Endodermal cell (in vitro differentiated cells): ENCODE data around the gene NCCRP1. TPM values are rescaled to one million over a fixed set of nuclear protein-coding genes. Genes with fewer than 3 reads are reported as not detected.

Source experiments
- DNase-seq: peaks from one replicate; pipeline ENCODE4 v3.0.0-alpha.2; 2017
- H3K27ac ChIP-seq: 2 replicates; pipeline ENCODE4 v1.5.1; 2013; ENCODE audit warnings: mild to moderate bottlenecking, low read depth, low read length, moderate library complexity
- H3K27me3 ChIP-seq: 2 replicates; pipeline ENCODE4 v1.6.1; 2013; ENCODE audit warnings: mild to moderate bottlenecking, low read length, moderate library complexity; ENCODE audit not compliant: insufficient read depth, control insufficient read depth, poor library complexity, severe bottlenecking
- H3K36me3 ChIP-seq: 2 replicates; pipeline ENCODE4 v1.7.0; 2013; ENCODE audit warnings: mild to moderate bottlenecking, low read length, moderate library complexity; ENCODE audit not compliant: control insufficient read depth, insufficient read depth
- H3K4me1 ChIP-seq: one replicate; pipeline ENCODE4 v1.7.0; 2013; ENCODE audit warnings: low read length; ENCODE audit not compliant: control insufficient read depth, insufficient read depth
- H3K4me3 ChIP-seq: 2 replicates; pipeline ENCODE4 v1.5.1; 2013; ENCODE audit warnings: mild to moderate bottlenecking, low read length, moderate library complexity
- H3K9ac ChIP-seq: 2 replicates; pipeline ENCODE4 v1.6.1; 2013; ENCODE audit warnings: mild to moderate bottlenecking, low read length, moderate library complexity; ENCODE audit not compliant: poor library complexity, severe bottlenecking; ENCODE audit errors: extremely low read depth
- H3K9me3 ChIP-seq: 2 replicates; pipeline ENCODE4 v1.6.1; 2013; ENCODE audit warnings: mild to moderate bottlenecking, low read length, moderate library complexity; ENCODE audit not compliant: control insufficient read depth
- H3K27ac Mint-ChIP-seq: 2 replicates; pipeline ENCODE4 v1.8.0; 2020; ENCODE audit warnings: mixed read lengths
- H3K27me3 Mint-ChIP-seq: 2 replicates; pipeline ENCODE4 v1.8.0; 2021; ENCODE audit warnings: mild to moderate bottlenecking, mixed read lengths; ENCODE audit not compliant: insufficient read depth
- H3K36me3 Mint-ChIP-seq: 2 replicates; pipeline ENCODE4 v1.8.0; 2020; ENCODE audit warnings: low read depth, mixed read lengths
- H3K4me1 Mint-ChIP-seq: 2 replicates; pipeline ENCODE4 v1.8.0; 2020; ENCODE audit warnings: mixed read lengths
- H3K4me3 Mint-ChIP-seq: 2 replicates; pipeline ENCODE4 v1.8.0; 2020; ENCODE audit warnings: mild to moderate bottlenecking, moderate library complexity, mixed read lengths
- H3K9me3 Mint-ChIP-seq: 2 replicates; pipeline ENCODE4 v1.8.0; 2020; ENCODE audit warnings: mild to moderate bottlenecking, mixed read lengths
- WGBS, 2 experiments: methylation state at CpG; one replicate each; pipeline versions ENCODE4 v1.1.5 to v1.1.7; 2013; ENCODE audit warnings: missing lambda C conversion rate in 2 of 2, mixed read lengths in 1 of 2; ENCODE audit not compliant: insufficient coverage in 1 of 2, insufficient read length in 1 of 2; 5-methylcytosine and 5-hydroxymethylcytosine counted together
- total RNA-seq, 2 donors: library from RNA; stranded (reverse); fragmentation: NEBNext Ultra II Directional in 1 of 2; extraction: Animal tissue kit (Norgen Biotek cat#: 25700) in 1 of 2; gene quantifications; 2 replicates in 1 of 2; 3 replicates in 1 of 2; pipeline ENCODE4 v1.2.1, GENCODE V29; 2021
- TF ChIP-seq, protein P1 (sequence below): fragments of 200-600 bp; sonication (generic); conservative IDR thresholded peaks from 2 replicates; pipeline ENCODE4 v1.5.0; 2021; ENCODE audit warnings: antibody characterized with exemption, mild to moderate bottlenecking

NCCRP1 gene
- total RNA-seq, 2 donors from 2014 or later, result 0.40 to 0.53 TPM

DNA sequence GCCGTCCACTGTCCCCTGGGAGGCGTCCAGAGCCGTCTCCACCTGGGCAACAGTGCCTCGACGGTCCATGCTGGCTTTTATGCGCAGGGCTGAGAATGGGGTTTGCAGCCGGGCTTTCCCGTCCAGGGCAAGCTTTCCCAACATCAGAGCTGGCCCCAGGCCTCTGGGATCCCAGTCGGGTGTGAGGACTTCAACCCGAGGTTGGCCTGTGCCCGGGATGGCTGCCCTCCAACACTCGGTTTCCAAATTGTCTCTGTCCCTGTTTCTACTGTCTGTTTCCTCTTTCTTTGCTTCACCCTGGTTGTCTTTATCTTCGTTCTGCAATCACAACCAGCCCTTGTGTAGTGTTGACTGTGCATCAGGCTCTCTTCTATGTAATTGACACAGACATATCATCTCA, 52.0 kb downstream of the NCCRP1 start, which contains the start of gene IFNL4:
IFNL4 (minus strand) TSS at position 51 of the 400 bp plus-strand sequence.
- TF ChIP-seq, protein P1, sequence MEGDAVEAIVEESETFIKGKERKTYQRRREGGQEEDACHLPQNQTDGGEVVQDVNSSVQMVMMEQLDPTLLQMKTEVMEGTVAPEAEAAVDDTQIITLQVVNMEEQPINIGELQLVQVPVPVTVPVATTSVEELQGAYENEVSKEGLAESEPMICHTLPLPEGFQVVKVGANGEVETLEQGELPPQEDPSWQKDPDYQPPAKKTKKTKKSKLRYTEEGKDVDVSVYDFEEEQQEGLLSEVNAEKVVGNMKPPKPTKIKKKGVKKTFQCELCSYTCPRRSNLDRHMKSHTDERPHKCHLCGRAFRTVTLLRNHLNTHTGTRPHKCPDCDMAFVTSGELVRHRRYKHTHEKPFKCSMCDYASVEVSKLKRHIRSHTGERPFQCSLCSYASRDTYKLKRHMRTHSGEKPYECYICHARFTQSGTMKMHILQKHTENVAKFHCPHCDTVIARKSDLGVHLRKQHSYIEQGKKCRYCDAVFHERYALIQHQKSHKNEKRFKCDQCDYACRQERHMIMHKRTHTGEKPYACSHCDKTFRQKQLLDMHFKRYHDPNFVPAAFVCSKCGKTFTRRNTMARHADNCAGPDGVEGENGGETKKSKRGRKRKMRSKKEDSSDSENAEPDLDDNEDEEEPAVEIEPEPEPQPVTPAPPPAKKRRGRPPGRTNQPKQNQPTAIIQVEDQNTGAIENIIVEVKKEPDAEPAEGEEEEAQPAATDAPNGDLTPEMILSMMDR, result no peak
- Mint-ChIP-seq H3K4me1 (no peaks in the 10 kb centered on the region), H3K27me3 (peaks cover 78% of the 10 kb centered on the region), H3K27ac (no peak within 1 kb of the TSS), H3K9me3 (no peaks in the 10 kb centered on the region), H3K36me3 (no peaks in the 10 kb centered on the region), H3K4me3 (no peak within 1 kb of the TSS)
- Histone ChIP-seq H3K9me3 (no peaks in the 10 kb centered on the region), H3K4me3 (no peak within 1 kb of the TSS), H3K9ac (no peak within 1 kb of the TSS), H3K27me3 (peaks cover 52% of the 10 kb centered on the region), H3K27ac (no peak within 1 kb of the TSS), H3K36me3 (no peaks in the 10 kb centered on the region), H3K4me1 (no peaks in the 10 kb centered on the region)
- DNase-seq, result no peak
- WGBS, 2 experiments, result 59 to 80% methylated on average over 9 to 13 of the region's 13 CpGs

DNA sequence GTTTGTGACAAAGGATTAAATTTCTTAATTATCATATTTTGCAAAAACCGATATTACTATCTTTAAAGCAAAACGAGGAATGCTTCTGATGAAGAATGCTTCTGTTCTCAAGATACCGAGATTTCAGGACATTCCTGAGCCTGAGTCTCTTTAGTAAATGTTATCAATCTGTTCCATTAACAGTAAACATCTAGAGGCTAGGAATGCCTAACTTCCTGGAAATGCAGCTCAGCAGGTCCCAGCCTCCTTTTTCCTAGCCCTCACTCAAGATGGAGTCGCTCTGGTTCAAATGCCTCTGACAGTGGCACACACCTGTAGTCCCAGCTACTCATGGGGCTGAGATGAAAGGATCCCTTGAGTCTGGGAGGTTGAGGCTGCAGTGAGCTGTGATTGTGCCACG, 54.3 kb downstream of the NCCRP1 start:
- no peak overlapping the region for H3K4me3 ChIP-seq
- no peaks in the 10 kb centered on the region for H3K9me3 ChIP-seq
- H3K9ac ChIP-seq, result no peak overlapping the region
- Mint-ChIP-seq H3K4me3 (no peak overlapping the region), H3K9me3 (no peaks in the 10 kb centered on the region), H3K27me3 (peaks cover 76% of the 10 kb centered on the region), H3K4me1 (no peaks in the 10 kb centered on the region), H3K36me3 (no peaks in the 10 kb centered on the region), H3K27ac (no peak overlapping the region)
- H3K27me3 ChIP-seq, result peaks cover 47% of the 10 kb centered on the region
- no peaks in the 10 kb centered on the region for H3K36me3 ChIP-seq
- TF ChIP-seq, protein P1, result no peak
- no peaks in the 10 kb centered on the region for H3K4me1 ChIP-seq
- DNase-seq, result no peak
- no peak overlapping the region for H3K27ac ChIP-seq
- WGBS, 2 experiments, result 91% methylated on average over 3 to 5 of the region's 5 CpGs

Other genes starting within 250 kb of the NCCRP1 start
- gene FBXO17, start 221.2 kb upstream of the NCCRP1 start, total RNA-seq, result 10 to 100 TPM; 21.2 to 40.3 TPM
- gene FBXO27, start 164.4 kb upstream of the NCCRP1 start, total RNA-seq, result 10 to 100 TPM; 12.5 to 21.6 TPM
- under 1 TPM in 1 of 2 donors, not detected in 1; 0.29 TPM for gene ACP7, start 112.6 kb upstream of the NCCRP1 start, total RNA-seq
- 10 to 100 TPM; 63.9 to 68.1 TPM for gene PAK4, start 71.2 kb upstream of the NCCRP1 start, total RNA-seq
- not detected for gene SYCN, start 7.3 kb downstream of the NCCRP1 start, total RNA-seq
- gene IFNL3, start 48.0 kb downstream of the NCCRP1 start, total RNA-seq, result not detected
- gene IFNL4, start 51.9 kb downstream of the NCCRP1 start, total RNA-seq, result not detected
- gene IFNL2, start 71.4 kb downstream of the NCCRP1 start, total RNA-seq, result not detected
- gene IFNL1, start 99.4 kb downstream of the NCCRP1 start, total RNA-seq, result not detected
- gene LRFN1, start 123.9 kb downstream of the NCCRP1 start, total RNA-seq, result 1 to 10 TPM; 1.5 to 4.0 TPM
- gene GMFG, start 139.1 kb downstream of the NCCRP1 start, total RNA-seq, result not detected
- 100 to 1,000 TPM; 155 to 159 TPM for gene SAMD4B, start 145.5 kb downstream of the NCCRP1 start, total RNA-seq
- gene PAF1, start 194.1 kb downstream of the NCCRP1 start, total RNA-seq, result 10 to 100 TPM; 28.4 to 28.8 TPM
- gene MED29, start 194.4 kb downstream of the NCCRP1 start, total RNA-seq, result 10 to 100 TPM; 32.6 to 38.9 TPM
- gene ZFP36, start 209.9 kb downstream of the NCCRP1 start, total RNA-seq, result 10 to 100 TPM; 16.1 to 23.4 TPM
- 100 to 1,000 TPM; 127 to 160 TPM for gene PLEKHG2, start 215.7 kb downstream of the NCCRP1 start, total RNA-seq
- gene RPS16, start 239.0 kb downstream of the NCCRP1 start, total RNA-seq, result 1,000 to 10,000 TPM; 1,674 to 1,990 TPM
- 100 to 1,000 TPM; 130 to 139 TPM for gene SUPT5H, start 248.6 kb downstream of the NCCRP1 start, total RNA-seq